Measurements from ENCODE around the gene FHOD1. TPM values are rescaled to one million over a fixed set of nuclear protein-coding genes. Genes with fewer than 3 reads are reported as not detected.

FHOD1 gene
- total RNA-seq, result 100 to 1,000 TPM in 6 of 7 donors, 10 to 100 TPM in 1; 97.3 to 304 (median 145) TPM
- polyA plus RNA-seq, result 100 to 1,000 TPM in 2 of 3 donors, 10 to 100 TPM in 1; 45.6 to 193 (median 149) TPM
- long read RNA-seq, donor 1, partial matches to known transcripts, result 0 of 2 reads
- long read RNA-seq, donor 1, other reads (novel, unspliced or antisense), result 0 of 2 reads
- long read RNA-seq, donor 2, partial matches to known transcripts, result 9 of 13 reads
- long read RNA-seq, donor 2, other reads (novel, unspliced or antisense), result 0 of 13 reads

GRCh38 chr16:67247192-67248072 lies at the start of gene FHOD1:
FHOD1 (minus strand) TSS chr16:67247481; CDS start chr16:67247410, 71 bp downstream.
- intact Hi-C loops (cut with DNase I; ENCODE audit: low total_unique reads), result no loop called here
- Histone ChIP-seq H3K4me1 (peaks cover 37 to 88% (median 65%) of the 10 kb centered on the region in 6 donors), H3K27ac (peak within 1 kb of the TSS; percentile 89 to 96 (median 92)), H3K9me3 (no peaks in the 10 kb centered on the region), H3K27me3 (replicated peaks in 1 of 7) (peaks cover 0 to 30% (median 7%) of the 10 kb centered on the region in 7 donors), H3K36me3 (peaks cover 0 to 7% (median 0%) of the 10 kb centered on the region in 6 donors), H3K4me3 (peak within 1 kb of the TSS; percentile 65 to 95 (median 93))
- 0 to 1% (median 0%) methylated on average over 32 to 60 of the region's 60 CpGs for WGBS, 5 donors
- DNase-seq, result peak; percentile 99
- TF ChIP-seq POLR2AphosphoS5 (IDR thresholded peaks at IDR 0.05) (peak; percentile 90 to 98 (median 97)), CTCF (IDR thresholded peaks at IDR 0.05 in 8 of 11, conservative IDR thresholded peaks at IDR 0.05 in 3 of 11) (peak in 5 of 11 experiments; percentile 11 to 38 (median 22)), POLR2A (IDR thresholded peaks at IDR 0.05) (peak in 2 of 3 donors; percentile 51 to 91)

DNA sequence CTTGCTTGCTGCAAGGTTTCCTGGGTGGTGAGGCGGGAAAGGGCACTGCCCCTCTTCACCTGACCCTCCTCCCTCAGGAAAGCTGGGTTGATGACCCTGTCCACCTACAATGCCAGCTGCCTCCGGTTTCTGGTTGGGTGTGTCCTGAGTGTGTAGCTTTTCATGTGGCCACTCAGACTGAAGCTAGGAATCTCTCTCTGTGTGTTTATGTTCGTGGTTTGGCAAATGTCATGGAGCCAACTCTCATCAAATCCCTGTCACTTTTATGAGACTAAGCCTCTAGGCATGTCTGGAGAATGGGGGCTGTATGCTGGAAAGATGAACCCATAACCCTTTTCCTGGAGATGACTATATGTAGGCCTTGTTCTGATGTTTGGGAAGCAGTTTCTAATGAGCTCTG lies 49.1 kb upstream of the FHOD1 start:
- Histone ChIP-seq H3K4me3 (no peak overlapping the region), H3K9me3 (no peaks in the 10 kb centered on the region), H3K4me1 (no peaks in the 10 kb centered on the region), H3K27me3 (replicated peaks in 1 of 7) (no peaks in the 10 kb centered on the region), H3K27ac (no peak overlapping the region), H3K36me3 (no peaks in the 10 kb centered on the region)
- DNase-seq, result peak; percentile 35
- TF ChIP-seq POLR2AphosphoS5 (IDR thresholded peaks at IDR 0.05) (no peak), CTCF (IDR thresholded peaks at IDR 0.05 in 8 of 11, conservative IDR thresholded peaks at IDR 0.05 in 3 of 11) (no peak)
- WGBS, 5 donors, result 53 to 79% (median 71%) methylated on average over 3 of the region's 3 CpGs
- intact Hi-C loops (cut with DNase I; ENCODE audit: low total_unique reads), result no loop called here

GRCh38 chr16:67294938-67295361 lies 47.7 kb upstream of the FHOD1 start:
- H3K4me1 ChIP-seq, result peaks cover 0 to 12% (median 0%) of the 10 kb centered on the region in 6 donors
- no peaks in the 10 kb centered on the region for H3K9me3 ChIP-seq
- intact Hi-C loops (cut with DNase I; ENCODE audit: low total_unique reads), result no loop called here
- no peak overlapping the region for H3K27ac ChIP-seq
- WGBS, 5 donors, result 76 to 91% (median 85%) methylated on average over 7 of the region's 7 CpGs
- no peaks in the 10 kb centered on the region for H3K36me3 ChIP-seq
- DNase-seq, result no peak
- no peaks in the 10 kb centered on the region for H3K27me3 ChIP-seq (replicated peaks in 1 of 7)
- H3K4me3 ChIP-seq, result no peak overlapping the region
- TF ChIP-seq CTCF (IDR thresholded peaks at IDR 0.05 in 8 of 11, conservative IDR thresholded peaks at IDR 0.05 in 3 of 11), result no peak

Measured in spleen (tissue), 13 donors.